Measurements from ENCODE around the gene ZNF181.

The ZNF181 gene

GRCh38 chr19:34731964-34732363 is 2.1 kb upstream of the ZNF181 start:
- no peak for ATAC-seq
- no peak for DNase-seq
- Mint-ChIP-seq H3K4me1 (peaks cover 26% of the 10 kb centered on the region), H3K4me3 (no peak overlapping the region), H3K27ac (no peak overlapping the region), H3K9me3 (peaks cover 7 to 11% of the 10 kb centered on the region in 2 donors), H3K27me3 (no peaks in the 10 kb centered on the region)

DNA sequence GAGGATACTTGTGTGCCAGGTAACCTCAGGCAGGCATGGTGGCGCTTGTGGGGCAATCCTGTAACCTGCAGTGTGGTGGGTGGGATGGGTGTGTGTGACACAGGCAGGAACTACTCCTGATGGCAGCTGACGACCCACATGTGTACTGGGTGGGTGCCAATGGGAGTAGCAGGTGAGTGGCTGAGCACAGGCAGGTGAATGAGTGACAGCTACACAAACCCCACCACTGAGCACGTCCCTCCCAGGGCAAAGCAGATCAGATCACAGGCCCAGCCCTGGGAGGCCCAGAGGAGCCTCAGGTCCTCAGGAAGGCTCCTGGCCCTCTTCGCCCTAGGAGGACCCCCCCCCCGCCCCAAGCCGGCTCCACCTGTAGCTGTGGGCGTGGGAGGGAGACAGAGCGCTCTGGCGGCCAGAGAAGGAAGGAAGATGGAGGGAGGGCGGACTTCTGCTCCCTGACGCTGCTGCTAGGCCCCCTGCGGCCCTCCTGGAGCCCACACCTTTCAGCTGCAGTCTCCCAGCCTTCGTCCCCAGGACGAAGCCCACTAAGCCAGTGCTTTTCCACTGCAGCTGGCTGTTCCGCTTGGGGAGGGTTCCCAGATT is 1.3 kb upstream of the ZNF181 start:
- H3K9me3 Mint-ChIP-seq, result peaks cover 7 to 11% of the 10 kb centered on the region in 2 donors
- peak overlapping the region; percentile 78 to 94 for H3K4me3 Mint-ChIP-seq
- H3K27me3 Mint-ChIP-seq, result no peaks in the 10 kb centered on the region
- DNase-seq (no peak), ATAC-seq (no peak)
- H3K27ac Mint-ChIP-seq, result peak overlapping the region; percentile 16 to 90
- peaks cover 26% of the 10 kb centered on the region for H3K4me1 Mint-ChIP-seq

DNA sequence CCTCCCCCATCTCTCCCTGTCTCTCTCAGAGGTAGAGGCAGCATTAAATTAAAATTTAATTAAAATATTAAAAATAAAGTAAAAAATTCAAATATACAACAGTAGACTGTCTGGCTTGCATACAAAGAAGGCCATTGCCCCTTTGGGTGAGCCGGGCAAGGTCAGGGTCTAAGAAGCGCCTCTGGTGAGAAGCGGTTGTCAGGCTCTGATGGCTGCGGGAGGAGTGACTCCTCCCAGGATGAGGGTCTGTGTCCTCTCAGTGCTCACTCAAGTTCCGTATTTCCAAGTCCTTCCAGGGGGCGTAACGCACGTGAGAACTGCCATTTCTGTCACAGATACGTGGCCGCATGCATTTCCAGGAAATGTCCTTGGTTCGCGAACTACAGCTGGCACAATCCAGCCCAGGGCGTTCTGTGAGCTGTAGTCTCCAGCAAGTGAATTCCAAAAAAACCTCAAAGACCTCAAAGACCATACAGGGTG is 737 bp upstream of the ZNF181 start:
- Mint-ChIP-seq H3K4me3 (peak overlapping the region; percentile 87 to 94), H3K4me1 (peaks cover 26% of the 10 kb centered on the region), H3K9me3 (peaks cover 7 to 17% of the 10 kb centered on the region in 2 donors), H3K27me3 (no peaks in the 10 kb centered on the region), H3K27ac (peak overlapping the region; percentile 98)
- DNase-seq, result no peak
- ATAC-seq, result peak; percentile 1

DNA sequence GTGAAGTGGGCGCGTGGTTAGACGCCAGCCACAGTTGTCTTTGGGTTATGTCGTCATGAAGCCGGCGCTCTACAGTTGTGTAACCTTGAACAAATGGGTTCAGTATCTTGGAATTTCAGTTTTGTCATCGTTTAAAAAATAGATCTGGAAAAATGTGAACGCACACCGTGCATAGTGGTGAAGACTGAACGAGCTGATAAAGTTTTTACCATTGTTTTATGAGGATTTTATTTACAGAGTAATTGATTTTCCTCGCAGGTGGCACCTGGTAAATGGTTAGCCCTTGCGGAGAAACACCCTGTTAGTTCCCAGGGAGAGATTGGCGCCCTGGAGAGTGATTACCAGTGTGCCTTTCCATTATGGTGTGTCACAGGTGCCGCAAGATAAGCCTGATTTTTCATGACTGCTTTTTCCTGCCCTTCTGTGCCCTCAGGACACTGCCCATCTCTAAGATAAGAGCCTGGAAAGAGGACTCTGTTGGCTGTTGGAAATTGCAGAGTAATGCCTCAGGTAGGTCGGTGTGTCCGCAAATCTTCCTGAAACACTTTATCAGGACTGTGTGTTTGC is 577 bp downstream of the ZNF181 start:
- no peaks in the 10 kb centered on the region for H3K27me3 Mint-ChIP-seq
- H3K4me1 Mint-ChIP-seq, result peaks cover 26% of the 10 kb centered on the region
- H3K9me3 Mint-ChIP-seq, result peaks cover 17 to 30% of the 10 kb centered on the region in 2 donors
- DNase-seq, result no peak
- no peak for ATAC-seq
- peak overlapping the region; percentile 98 for H3K27ac Mint-ChIP-seq
- H3K4me3 Mint-ChIP-seq, result peak overlapping the region; percentile 87 to 94

GRCh38 chr19:34744896-34745690 is 11.1 kb downstream of the ZNF181 start:
- no peaks in the 10 kb centered on the region for H3K4me1 Mint-ChIP-seq
- no peak overlapping the region for H3K27ac Mint-ChIP-seq
- DNase-seq (no peak), ATAC-seq (no peak)
- H3K9me3 Mint-ChIP-seq, result peaks cover 54 to 71% of the 10 kb centered on the region in 2 donors
- H3K27me3 Mint-ChIP-seq, result no peaks in the 10 kb centered on the region
- no peak overlapping the region for H3K4me3 Mint-ChIP-seq

DNA sequence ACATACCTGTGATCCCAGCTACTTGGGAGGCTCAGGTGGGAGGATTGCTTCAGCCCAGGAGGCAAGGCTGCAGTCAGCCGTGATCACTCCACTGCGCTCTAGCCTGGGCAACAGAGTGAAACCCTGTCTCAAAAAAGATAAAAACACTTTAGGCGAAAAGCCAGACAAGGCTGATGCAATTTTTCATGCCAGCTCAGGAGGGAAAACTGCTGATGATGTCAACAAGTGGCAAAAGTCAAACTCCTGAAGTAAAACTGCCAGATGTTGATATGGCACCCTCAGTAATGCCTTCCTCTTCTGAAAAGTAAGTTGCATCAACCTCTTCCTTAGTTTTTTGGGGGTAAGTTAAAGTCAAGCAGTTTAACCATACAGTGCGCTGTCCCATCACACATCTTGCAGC is 23.4 kb downstream of the ZNF181 start:
- no peak overlapping the region for H3K4me3 Mint-ChIP-seq

DNA sequence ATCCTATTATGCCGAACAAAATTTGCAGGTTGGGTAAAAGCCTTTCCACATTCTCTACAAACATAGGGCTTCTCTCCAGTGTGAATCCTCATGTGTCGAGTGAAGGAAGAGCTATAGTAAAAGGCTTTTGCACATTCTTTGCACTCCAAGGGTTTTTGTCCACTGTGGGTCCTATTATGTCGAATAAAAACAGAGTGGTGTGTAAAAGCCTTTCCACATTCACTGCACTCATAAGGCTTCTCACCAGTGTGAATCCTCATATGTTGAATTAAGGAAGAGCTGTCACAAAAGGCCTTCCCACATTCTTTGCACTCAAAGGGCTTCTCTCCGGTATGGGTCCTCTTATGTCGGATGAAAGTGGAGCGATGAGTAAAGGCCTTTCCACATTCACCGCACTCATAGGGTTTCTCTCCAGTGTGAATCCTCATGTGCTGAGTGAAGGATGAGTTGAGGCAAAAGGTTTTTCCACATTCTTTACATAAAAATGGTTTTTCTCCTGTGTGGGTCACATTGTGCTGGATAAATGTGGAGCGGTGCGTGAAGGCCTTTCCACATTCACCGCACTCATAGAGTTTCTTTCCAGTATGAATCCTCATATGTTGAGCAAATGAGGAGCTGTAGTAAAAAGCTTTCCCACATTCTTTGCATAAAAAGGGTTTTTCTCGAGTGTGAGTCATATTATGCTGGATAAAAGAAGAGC is 25.3 kb downstream of the ZNF181 start:
- no peaks in the 10 kb centered on the region for H3K27me3 Mint-ChIP-seq
- peaks cover 64 to 65% of the 10 kb centered on the region in 2 donors for H3K9me3 Mint-ChIP-seq
- no peaks in the 10 kb centered on the region for H3K4me1 Mint-ChIP-seq
- no peak for ATAC-seq
- DNase-seq, result no peak
- H3K4me3 Mint-ChIP-seq, result no peak overlapping the region
- no peak overlapping the region for H3K27ac Mint-ChIP-seq

More for the DNA sequence above, 23.4 kb downstream of the ZNF181 start:
- Mint-ChIP-seq H3K27ac (no peak overlapping the region), H3K9me3 (peaks cover 63 to 69% of the 10 kb centered on the region in 2 donors), H3K4me1 (no peaks in the 10 kb centered on the region), H3K27me3 (no peaks in the 10 kb centered on the region)
- DNase-seq (no peak), ATAC-seq (no peak)

DNA sequence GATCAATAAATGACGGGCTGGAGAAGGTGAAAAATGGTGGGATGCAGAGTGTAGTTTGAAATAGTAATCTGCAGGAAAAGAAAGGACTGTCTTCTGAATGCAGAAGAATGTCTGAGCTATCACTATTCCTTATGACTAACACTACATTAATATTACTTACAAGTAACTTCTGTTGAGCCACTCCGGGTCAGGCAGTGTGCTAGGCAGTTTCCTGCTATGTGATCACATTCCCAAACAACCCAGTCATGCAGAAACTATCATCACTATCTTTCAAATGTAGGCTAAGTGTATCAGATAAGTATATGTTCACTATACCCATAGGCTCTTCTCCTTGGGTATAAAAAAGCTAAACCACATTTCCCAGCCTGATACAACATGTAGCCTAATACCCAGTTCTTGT is 32.3 kb downstream of the ZNF181 start:
- Mint-ChIP-seq H3K4me1 (peaks cover 3% of the 10 kb centered on the region), H3K4me3 (no peak overlapping the region), H3K9me3 (peaks cover 31 to 35% of the 10 kb centered on the region in 2 donors), H3K27ac (no peak overlapping the region), H3K27me3 (no peaks in the 10 kb centered on the region)
- no peak for ATAC-seq
- DNase-seq, result no peak

- peaks cover 22 to 23% of the 10 kb centered on the region in 2 donors for H3K9me3 Mint-ChIP-seq
- DNase-seq, result no peak
- no peak overlapping the region for H3K27ac Mint-ChIP-seq
- H3K4me1 Mint-ChIP-seq, result peaks cover 15% of the 10 kb centered on the region
- no peak for ATAC-seq
- no peaks in the 10 kb centered on the region for H3K27me3 Mint-ChIP-seq
- H3K4me3 Mint-ChIP-seq, result no peak overlapping the region
These were observed 33.9 kb downstream of the ZNF181 start for GRCh38 chr19:34767951-34768350.

GRCh38 chr19:34772697-34773554 is 38.9 kb downstream of the ZNF181 start, which contains the start of gene ZNF599:
Gene ZNF599 (minus strand): TSS chr19:34773215. CDS start chr19:34772841, 374 bp downstream.
- ATAC-seq (peak; percentile 98), DNase-seq (peak; percentile 85 to 90)
- Mint-ChIP-seq H3K4me3 (peak within 1 kb of the TSS; percentile 87 to 92), H3K9me3 (peaks cover 0 to 8% of the 10 kb centered on the region in 2 donors), H3K4me1 (peaks cover 15% of the 10 kb centered on the region), H3K27ac (peak within 1 kb of the TSS; percentile 91 to 95), H3K27me3 (no peaks in the 10 kb centered on the region)

DNA sequence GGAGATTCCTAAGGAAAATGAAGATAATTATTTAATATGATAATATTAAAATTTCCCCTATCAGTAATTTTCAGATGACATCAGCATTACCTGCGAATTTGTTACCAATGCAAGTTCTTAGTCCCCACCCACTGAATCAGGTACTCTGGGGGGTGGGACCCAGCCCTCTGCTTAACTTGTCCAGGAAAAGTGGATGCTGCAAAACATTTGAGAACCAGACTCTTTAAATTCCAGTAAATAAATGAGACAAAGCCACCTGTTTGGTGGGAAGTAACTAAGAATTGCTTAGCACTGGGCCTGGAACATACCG is 39.5 kb downstream of the ZNF181 start:
- ATAC-seq (no peak), DNase-seq (no peak)
- H3K4me1 Mint-ChIP-seq, result peaks cover 15% of the 10 kb centered on the region
- H3K27ac Mint-ChIP-seq, result no peak overlapping the region
- H3K4me3 Mint-ChIP-seq, result peak overlapping the region; percentile 87 to 92
- H3K27me3 Mint-ChIP-seq, result no peaks in the 10 kb centered on the region
- H3K9me3 Mint-ChIP-seq, result peaks cover 0 to 8% of the 10 kb centered on the region in 2 donors

DNA sequence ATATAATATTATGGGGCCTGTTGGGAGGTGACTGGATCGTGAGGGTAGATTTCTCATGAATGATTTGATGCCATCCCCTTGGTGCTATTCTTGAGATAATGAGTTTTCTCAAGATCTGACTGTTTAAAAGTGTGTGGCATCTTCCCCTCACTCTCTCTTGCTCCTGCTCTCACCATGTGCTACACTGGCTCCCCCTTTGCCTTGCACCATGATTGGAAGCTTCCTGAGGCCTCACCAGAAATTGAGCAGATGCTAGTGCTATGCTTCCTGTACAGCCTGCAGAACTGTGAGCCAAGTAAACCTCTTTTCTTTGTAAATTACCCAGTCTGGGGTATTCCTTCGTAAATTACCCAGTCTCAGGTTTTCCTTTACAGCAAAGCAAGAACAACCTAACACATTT is 40.8 kb downstream of the ZNF181 start:
- peaks cover 0 to 8% of the 10 kb centered on the region in 2 donors for H3K9me3 Mint-ChIP-seq
- no peak overlapping the region for H3K27ac Mint-ChIP-seq
- peaks cover 15% of the 10 kb centered on the region for H3K4me1 Mint-ChIP-seq
- no peaks in the 10 kb centered on the region for H3K27me3 Mint-ChIP-seq
- DNase-seq (no peak), ATAC-seq (no peak)
- H3K4me3 Mint-ChIP-seq, result no peak overlapping the region

- ATAC-seq (no peak), DNase-seq (no peak)
- no peak overlapping the region for H3K4me3 Mint-ChIP-seq
- H3K9me3 Mint-ChIP-seq, result peaks cover 0 to 22% of the 10 kb centered on the region in 2 donors
- no peaks in the 10 kb centered on the region for H3K4me1 Mint-ChIP-seq
- no peak overlapping the region for H3K27ac Mint-ChIP-seq
- no peaks in the 10 kb centered on the region for H3K27me3 Mint-ChIP-seq
These were observed 44.3 kb downstream of the ZNF181 start for GRCh38 chr19:34778342-34778741.

- Mint-ChIP-seq H3K27me3 (no peaks in the 10 kb centered on the region), H3K9me3 (peaks cover 0 to 24% of the 10 kb centered on the region in 2 donors), H3K4me3 (no peak overlapping the region), H3K27ac (no peak overlapping the region), H3K4me1 (no peaks in the 10 kb centered on the region)
- DNase-seq, result no peak
- no peak for ATAC-seq
These were observed 45.6 kb downstream of the ZNF181 start for GRCh38 chr19:34779652-34780051.

DNA sequence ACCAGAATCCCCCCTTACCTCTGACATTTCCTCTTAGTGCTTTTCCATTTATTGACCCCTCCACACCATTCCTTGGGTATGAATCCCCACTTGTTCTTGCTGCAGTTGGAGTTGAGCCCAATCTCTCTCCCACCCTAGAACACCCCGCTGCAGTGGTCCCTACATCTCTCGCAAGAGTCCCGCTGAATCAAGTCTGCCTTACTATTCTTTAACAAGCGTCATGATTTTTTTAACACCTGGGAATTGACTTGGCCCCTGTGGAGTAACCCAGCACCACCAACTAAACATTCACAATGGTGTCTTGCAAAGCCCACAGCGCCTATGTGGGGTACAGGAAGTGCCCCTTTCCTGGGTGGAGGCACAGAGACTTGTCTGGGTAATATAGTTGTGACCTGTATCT is 52.2 kb downstream of the ZNF181 start:
- no peaks in the 10 kb centered on the region for H3K27me3 Mint-ChIP-seq
- no peak overlapping the region for H3K27ac Mint-ChIP-seq
- H3K9me3 Mint-ChIP-seq, result peaks cover 0 to 13% of the 10 kb centered on the region in 2 donors
- no peak overlapping the region for H3K4me3 Mint-ChIP-seq
- H3K4me1 Mint-ChIP-seq, result no peaks in the 10 kb centered on the region
- DNase-seq, result no peak
- no peak for ATAC-seq
